IPS-20b (cell line): Measurements from ENCODE around the gene RORC.
"Not testable (repeated sequence)": the region's sequence is repeated elsewhere in the genome, so short reads cannot be mapped to it uniquely, and the experiment has no call there.

Experiments
- H3K27ac ChIP-seq: one replicate; pipeline ENCODE4 v1.5.1; 2013; ENCODE audit warnings: low read length
- H3K27me3 ChIP-seq: 2 replicates; pipeline ENCODE4 v1.6.1; 2013; ENCODE audit warnings: mild to moderate bottlenecking, low read length, inconsistent platforms; ENCODE audit not compliant: insufficient read depth
- H3K36me3 ChIP-seq: 2 replicates; pipeline ENCODE4 v1.6.1; 2013; ENCODE audit warnings: low read depth, mild to moderate bottlenecking, inconsistent platforms, low read length, moderate library complexity; ENCODE audit not compliant: insufficient read depth
- H3K4me1 ChIP-seq: 2 replicates; pipeline ENCODE4 v1.6.1; 2013; ENCODE audit warnings: mild to moderate bottlenecking, control low read depth, inconsistent platforms, low read length, moderate library complexity; ENCODE audit not compliant: insufficient read depth
- H3K4me3 ChIP-seq: 2 replicates; pipeline ENCODE4 v1.5.1; 2013; ENCODE audit warnings: mild to moderate bottlenecking, low read length, inconsistent platforms
- H3K9ac ChIP-seq: 2 replicates; pipeline ENCODE4 v1.6.1; 2013; ENCODE audit warnings: low read depth, mild to moderate bottlenecking, inconsistent platforms, low read length, moderate library complexity
- H3K9me3 ChIP-seq: 2 replicates; pipeline ENCODE4 v1.6.1; 2013; ENCODE audit warnings: mild to moderate bottlenecking, low read depth, low read length, inconsistent platforms; ENCODE audit not compliant: insufficient read depth

Gene RORC

GRCh38 chr1:151800830-151801229 is 30.8 kb downstream of the RORC start:
- no peak overlapping the region for H3K9ac ChIP-seq
- H3K36me3 ChIP-seq: no peaks in the 10 kb centered on the region
- no peaks in the 10 kb centered on the region for H3K27me3 ChIP-seq
- H3K4me1 ChIP-seq: no peaks in the 10 kb centered on the region
- no peak overlapping the region for H3K27ac ChIP-seq
- H3K9me3 ChIP-seq: no peaks in the 10 kb centered on the region
- no peak overlapping the region for H3K4me3 ChIP-seq

DNA sequence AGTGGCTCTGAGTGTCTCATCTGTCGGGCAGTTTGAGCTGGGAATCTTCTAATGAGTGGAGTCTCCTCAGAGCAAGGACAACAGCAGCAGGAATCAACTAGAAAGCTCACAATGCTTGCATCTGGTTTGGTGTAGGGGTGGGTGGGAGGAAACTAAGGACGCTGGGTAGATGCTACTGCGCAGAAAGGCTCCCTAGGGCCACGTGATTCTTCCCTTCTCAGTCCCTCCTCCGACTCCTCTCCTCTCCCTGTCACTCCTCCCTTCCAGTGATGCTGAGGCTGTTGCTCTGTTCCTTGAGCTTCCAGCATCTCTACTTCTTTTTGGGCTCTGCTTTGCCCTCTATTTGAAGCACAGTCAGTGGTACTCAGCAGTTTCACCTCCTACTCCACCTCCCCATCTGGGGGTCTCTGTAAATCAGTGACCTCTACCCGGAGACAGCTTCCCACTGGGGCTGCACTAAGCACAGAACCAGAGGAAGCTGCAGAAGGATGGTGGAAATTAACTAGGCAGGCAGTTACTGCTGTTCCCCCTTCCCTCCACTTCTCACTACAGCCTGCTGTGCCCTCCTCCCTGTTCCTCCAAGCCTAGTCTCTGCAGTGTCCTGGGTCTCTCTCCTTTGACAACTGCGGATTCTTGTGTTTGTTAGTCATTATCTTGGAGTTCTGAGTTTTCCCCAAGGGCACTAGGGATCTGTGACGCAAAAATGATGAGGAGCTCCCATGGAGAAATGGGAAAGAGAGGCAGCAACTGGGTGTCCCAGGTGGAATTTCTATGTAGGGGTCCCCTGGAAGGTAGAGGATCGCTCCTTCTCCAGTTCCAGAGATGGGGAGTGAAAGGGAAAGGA is 32.2 kb downstream of the RORC start:
- no peak overlapping the region for H3K27ac ChIP-seq
- no peaks in the 10 kb centered on the region for H3K4me1 ChIP-seq
- no peaks in the 10 kb centered on the region for H3K36me3 ChIP-seq
- no peaks in the 10 kb centered on the region for H3K27me3 ChIP-seq
- peak overlapping the region; percentile 10; the same call in 1 of the 2 replicates for H3K9ac ChIP-seq
- H3K9me3 ChIP-seq: no peaks in the 10 kb centered on the region
- H3K4me3 ChIP-seq: no peak overlapping the region

DNA sequence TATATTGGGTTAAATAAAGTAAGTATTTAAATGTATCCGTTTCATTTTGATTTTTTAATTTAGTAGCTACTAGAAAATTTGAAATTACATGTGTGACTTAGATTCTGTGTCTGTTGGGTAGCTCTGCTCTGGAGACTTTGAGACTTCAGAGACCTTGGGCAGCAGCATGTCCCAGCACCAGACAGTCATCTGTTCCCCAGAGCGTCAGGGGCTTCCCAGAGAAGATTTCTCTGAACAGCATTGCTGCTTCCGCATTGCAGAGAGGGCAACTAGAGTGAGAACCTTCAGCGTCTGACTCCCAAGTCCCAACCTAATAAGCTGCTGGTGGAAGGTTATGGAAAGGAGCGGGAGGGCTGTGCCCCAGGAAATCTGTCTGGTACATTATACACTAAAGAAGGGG is 33.0 kb downstream of the RORC start:
- H3K27me3 ChIP-seq: no peaks in the 10 kb centered on the region
- no peak overlapping the region for H3K27ac ChIP-seq
- no peaks in the 10 kb centered on the region for H3K9me3 ChIP-seq
- no peak overlapping the region for H3K4me3 ChIP-seq
- H3K9ac ChIP-seq: peak overlapping the region; percentile 10; the same call in 1 of the 2 replicates
- H3K4me1 ChIP-seq: no peaks in the 10 kb centered on the region
- no peaks in the 10 kb centered on the region for H3K36me3 ChIP-seq

GRCh38 chr1:151790940-151791651 is 40.5 kb downstream of the RORC start:
- Histone ChIP-seq H3K9ac (peak overlapping the region; percentile 75), H3K4me3 (peak overlapping the region; percentile 92), H3K27me3 (0 out of 2 replicates have a peak, but pooled peaks cover 10% of the 10 kb centered on the region), H3K9me3 (no peaks in the 10 kb centered on the region), H3K4me1 (no peaks in the 10 kb centered on the region), H3K27ac (no peak overlapping the region), H3K36me3 (no peaks in the 10 kb centered on the region)

- no peaks in the 10 kb centered on the region for H3K4me1 ChIP-seq
- no peaks in the 10 kb centered on the region for H3K36me3 ChIP-seq
- H3K9ac ChIP-seq: peak within 1 kb of the TSS; percentile 75
- no peaks in the 10 kb centered on the region for H3K9me3 ChIP-seq
- H3K27ac ChIP-seq: no peak within 1 kb of the TSS
- H3K27me3 ChIP-seq: 0 out of 2 replicates have a peak, but pooled peaks cover 10% of the 10 kb centered on the region
- H3K4me3 ChIP-seq: peak within 1 kb of the TSS; percentile 92
Measured at GRCh38 chr1:151790071-151790939, 41.3 kb downstream of the RORC start, which contains the start of gene TDRKH. Gene TDRKH (minus strand): TSS chr1:151790500. CDS start chr1:151783022, 7,478 bp downstream.

- Histone ChIP-seq H3K4me1 (no peaks in the 10 kb centered on the region), H3K4me3 (no peak overlapping the region), H3K9me3 (no peaks in the 10 kb centered on the region), H3K27ac (no peak overlapping the region), H3K9ac (no peak overlapping the region), H3K36me3 (no peaks in the 10 kb centered on the region), H3K27me3 (0 out of 2 replicates have a peak, but pooled peaks cover 10% of the 10 kb centered on the region)
Measured at GRCh38 chr1:151787689-151788088, 43.9 kb downstream of the RORC start.

DNA sequence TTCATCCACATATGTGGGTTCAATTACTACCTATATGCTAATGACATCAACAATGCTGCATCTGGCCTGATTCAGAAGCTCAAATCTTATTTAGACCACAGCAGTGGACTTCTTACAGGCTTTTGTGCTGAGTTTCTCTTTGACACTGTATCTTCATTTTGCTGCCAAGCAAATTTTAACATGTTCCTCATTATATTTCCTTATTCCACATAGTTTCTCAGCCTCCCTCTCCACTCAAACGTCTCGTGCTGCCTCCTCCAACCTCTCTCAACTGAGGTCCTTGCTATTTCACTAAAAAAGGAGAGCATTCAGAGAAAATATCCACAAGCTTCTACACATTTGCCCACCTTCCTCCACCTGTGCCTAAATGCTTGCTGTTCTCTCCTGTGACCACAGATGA is 47.8 kb downstream of the RORC start:
- Histone ChIP-seq H3K27ac (no peak overlapping the region), H3K4me1 (no peaks in the 10 kb centered on the region), H3K4me3 (no peak overlapping the region), H3K36me3 (peaks cover 21% of the 10 kb centered on the region; the same call in 1 of the 2 replicates), H3K9me3 (no peaks in the 10 kb centered on the region), H3K9ac (no peak overlapping the region), H3K27me3 (no peaks in the 10 kb centered on the region)

DNA sequence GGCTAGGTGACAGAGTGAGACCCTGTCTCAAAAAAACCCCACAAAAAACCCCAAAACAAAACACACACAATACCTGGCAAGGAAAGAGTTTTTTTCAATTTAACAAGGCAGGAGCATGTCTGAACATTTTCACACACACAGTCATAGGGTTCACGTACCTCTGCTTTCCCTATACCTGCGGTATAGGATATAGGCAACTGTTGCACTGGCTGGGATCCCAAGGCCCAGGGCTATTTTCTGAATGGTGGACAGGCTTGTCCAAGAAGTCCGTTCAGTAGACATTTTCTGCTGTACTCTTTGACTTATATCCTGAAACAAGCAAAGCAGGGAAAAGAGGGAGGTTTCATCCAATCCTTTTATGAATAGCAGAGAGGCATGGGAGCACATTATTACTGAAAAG is 48.9 kb downstream of the RORC start:
- Histone ChIP-seq H3K27ac (no peak overlapping the region), H3K27me3 (no peaks in the 10 kb centered on the region), H3K4me3 (no peak overlapping the region), H3K4me1 (no peaks in the 10 kb centered on the region), H3K9me3 (no peaks in the 10 kb centered on the region), H3K36me3 (peaks cover 31% of the 10 kb centered on the region; the same call in 1 of the 2 replicates), H3K9ac (no peak overlapping the region)

DNA sequence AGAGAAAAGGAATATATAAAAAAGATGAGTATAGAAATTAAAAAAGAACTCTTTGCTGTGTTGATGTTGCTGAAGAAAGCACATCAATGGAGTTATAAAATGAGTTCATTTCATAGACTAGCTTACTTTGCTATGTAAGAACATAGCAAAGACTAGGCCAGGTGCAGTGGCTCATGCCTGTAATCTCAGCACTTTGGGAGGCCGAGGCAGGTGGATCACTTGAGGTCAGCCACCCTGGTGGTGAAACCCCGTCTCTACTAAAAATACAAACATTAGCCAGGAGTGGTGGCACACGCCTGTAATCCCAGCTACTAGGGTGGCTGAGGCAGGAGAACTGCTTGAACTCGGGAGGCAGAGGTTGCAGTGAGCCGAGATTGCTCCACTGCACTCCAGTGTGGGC is 49.6 kb downstream of the RORC start:
- not testable (repeated sequence) for H3K27me3 ChIP-seq, H3K4me1 ChIP-seq, H3K9me3 ChIP-seq, H3K9ac ChIP-seq, H3K27ac ChIP-seq, H3K4me3 ChIP-seq
- H3K36me3 ChIP-seq: peaks cover 31% of the 10 kb centered on the region; the same call in 1 of the 2 replicates

GRCh38 chr1:151780736-151781135 is 50.9 kb downstream of the RORC start:
- not testable (repeated sequence) for H3K4me1 ChIP-seq, H3K4me3 ChIP-seq, H3K27me3 ChIP-seq, H3K27ac ChIP-seq, H3K9me3 ChIP-seq, H3K9ac ChIP-seq
- H3K36me3 ChIP-seq: peaks cover 42% of the 10 kb centered on the region; the same call in 1 of the 2 replicates

GRCh38 chr1:151779852-151780251 is 51.8 kb downstream of the RORC start:
- Histone ChIP-seq H3K9me3 (no peaks in the 10 kb centered on the region), H3K9ac (no peak overlapping the region), H3K27ac (no peak overlapping the region), H3K27me3 (no peaks in the 10 kb centered on the region), H3K4me1 (no peaks in the 10 kb centered on the region), H3K36me3 (peaks cover 50% of the 10 kb centered on the region), H3K4me3 (no peak overlapping the region)
